Kidney (tissue), 14 donors: Measurements from ENCODE around the gene ADAMTSL5. TPM values are rescaled to one million over a fixed set of nuclear protein-coding genes. Genes with fewer than 3 reads are reported as not detected.

ENCODE experiments used
- DNase-seq, 5 donors: peaks; one replicate each; pipeline ENCODE4 v3.0.0-alpha.2; 2013 to 2020
- FAIRE-seq: peaks from 2 replicates; lab custom pipeline; 2012; peaks lifted over from hg19 to GRCh38; lab: Jason Lieb, UNC
- H3K27ac ChIP-seq, 2 donors: one replicate each; pipeline ENCODE4 v1.7.0; 2013; ENCODE audit warnings: low read depth in 2 of 2, low read length in 2 of 2, inconsistent platforms in 1 of 2
- H3K27me3 ChIP-seq: one replicate; pipeline ENCODE4 v1.7.1; 2013; ENCODE audit warnings: low read length, inconsistent platforms; ENCODE audit not compliant: control insufficient read depth, insufficient read depth
- H3K36me3 ChIP-seq, 3 donors: one replicate each; pipeline versions ENCODE4 v1.7.0 to v1.7.1; 2013; ENCODE audit warnings: low read length in 3 of 3, control low read depth in 1 of 3, inconsistent platforms in 1 of 3; ENCODE audit not compliant: insufficient read depth in 3 of 3, control insufficient read depth in 2 of 3
- H3K4me1 ChIP-seq, 3 donors: one replicate each; pipeline versions ENCODE4 v1.7.0 to v1.7.1; 2013; ENCODE audit warnings: low read length in 3 of 3, inconsistent platforms in 1 of 3, low read depth in 1 of 3; ENCODE audit not compliant: control insufficient read depth in 2 of 3, insufficient read depth in 2 of 3
- H3K4me3 ChIP-seq, 3 donors: one replicate each; pipeline versions ENCODE4 v1.7.0 to v1.8.1; 2013; ENCODE audit warnings: low read length in 3 of 3, control low read depth in 1 of 3, inconsistent platforms in 1 of 3
- H3K9ac ChIP-seq, 3 donors: one replicate each; pipeline versions ENCODE4 v1.7.0 to v1.7.1; 2013; ENCODE audit warnings: low read length in 3 of 3, control low read depth in 1 of 3, inconsistent platforms in 1 of 3
- H3K9me3 ChIP-seq, 3 donors: one replicate each; pipeline versions ENCODE4 v1.7.0 to v1.7.1; 2013; ENCODE audit warnings: low read length in 3 of 3, control low read depth in 1 of 3, inconsistent platforms in 1 of 3; ENCODE audit not compliant: control insufficient read depth in 2 of 3, insufficient read depth in 1 of 3
- CTCF ChIP-seq: IDR thresholded peaks from 3 replicates; pipeline ENCODE4 v1.5.1; 2012; ENCODE audit warnings: mild to moderate bottlenecking, moderate library complexity, borderline replicate concordance; ENCODE audit not compliant: insufficient read depth; ENCODE audit errors: extremely low read depth
- intact Hi-C: fragments of 100-400 bp; cut with DNase I; formaldehyde crosslinking; loops from one replicate; pipeline ENCODE4 v1.11.1; 2022
- polyA plus RNA-seq: library from polyadenylated mRNA; stranded (reverse); fragments of 350-450 nt; fragmentation: Illumina TruSeq; extraction: RNeasy Lipid Tissue Mini Kit (QIAGEN cat#74804); gene quantifications from one replicate; pipeline ENCODE4 v1.2.3, GENCODE V29; 2014; ENCODE audit warnings: low read depth, low replicate concordance; ENCODE audit not compliant: insufficient read depth
- total RNA-seq: library from RNA; stranded (reverse); fragmentation: NEBNext Ultra II Directional; extraction: Animal tissue kit (Norgen Biotek cat#: 25700); gene quantifications from one replicate; pipeline ENCODE4 v1.2.1, GENCODE V29; 2021
- donor health status: control.
- donor health status: control.
- donor health status: control.
- donor health status: control.
- donor health status: control.
- donor health status: DM: yes; HTN: yes; CAD: no.
- donor health status: Normal renal cell carcinoma (clear cell type).

Gene ADAMTSL5
- total and polyA plus RNA-seq, 2 donors from 2014 or later, result 1.4 to 4.6 TPM

GRCh38 chr19:1558552-1558951 is 45.7 kb upstream of the ADAMTSL5 start:
- intact Hi-C loops, result no loop called here
- H3K36me3 ChIP-seq, result no peaks in the 10 kb centered on the region
- no peaks in the 10 kb centered on the region for H3K27me3 ChIP-seq
- no peaks in the 10 kb centered on the region for H3K9me3 ChIP-seq
- no peak overlapping the region for H3K4me3 ChIP-seq
- no peak overlapping the region for H3K9ac ChIP-seq
- TF ChIP-seq CTCF, result no peak
- FAIRE-seq (no peak), DNase-seq (no peak)
- H3K4me1 ChIP-seq, result no peaks in the 10 kb centered on the region
- H3K27ac ChIP-seq, result no peak overlapping the region

GRCh38 chr19:1556390-1557070 is 43.7 kb upstream of the ADAMTSL5 start:
- no peaks in the 10 kb centered on the region for H3K9me3 ChIP-seq
- DNase-seq, result no peak
- FAIRE-seq, result no peak
- no peaks in the 10 kb centered on the region for H3K36me3 ChIP-seq
- no peaks in the 10 kb centered on the region for H3K27me3 ChIP-seq
- H3K4me3 ChIP-seq, result no peak overlapping the region
- H3K27ac ChIP-seq, result no peak overlapping the region
- no peaks in the 10 kb centered on the region for H3K4me1 ChIP-seq
- no peak overlapping the region for H3K9ac ChIP-seq
- no peak for TF ChIP-seq CTCF
- intact Hi-C loops, result no loop called here

- Histone ChIP-seq H3K9me3 (no peaks in the 10 kb centered on the region), H3K4me3 (no peak overlapping the region), H3K9ac (no peak overlapping the region), H3K36me3 (no peaks in the 10 kb centered on the region), H3K27me3 (no peaks in the 10 kb centered on the region), H3K27ac (no peak overlapping the region), H3K4me1 (no peaks in the 10 kb centered on the region)
- no peak for TF ChIP-seq CTCF
- DNase-seq, result no peak
- intact Hi-C loops, result no loop called here
- FAIRE-seq, result no peak
Measured at GRCh38 chr19:1555487-1556389, 42.9 kb upstream of the ADAMTSL5 start.
